IPS-15b (cell line): ENCODE measurements around the gene FAM184A.

Experiments used
- H3K27me3 ChIP-seq: one replicate; pipeline ENCODE4 v1.6.1; 2013; ENCODE audit warnings: low read length; ENCODE audit not compliant: control insufficient read depth, insufficient read depth
- H3K36me3 ChIP-seq: one replicate; pipeline ENCODE4 v1.6.1; 2013; ENCODE audit warnings: low read length; ENCODE audit not compliant: control insufficient read depth, insufficient read depth
- H3K4me1 ChIP-seq: one replicate; pipeline ENCODE4 v1.6.1; 2013; ENCODE audit warnings: mild to moderate bottlenecking, low read length; ENCODE audit not compliant: control insufficient read depth, insufficient read depth
- H3K4me3 ChIP-seq: one replicate; pipeline ENCODE4 v1.5.1; 2013; ENCODE audit warnings: low read depth, low read length
- H3K9ac ChIP-seq: one replicate; pipeline ENCODE4 v1.6.1; 2013; ENCODE audit warnings: low read depth, mild to moderate bottlenecking, low read length
- H3K9me3 ChIP-seq: one replicate; pipeline ENCODE4 v1.6.1; 2013; ENCODE audit warnings: mild to moderate bottlenecking, low read length; ENCODE audit not compliant: control insufficient read depth, insufficient read depth

The FAM184A gene

DNA sequence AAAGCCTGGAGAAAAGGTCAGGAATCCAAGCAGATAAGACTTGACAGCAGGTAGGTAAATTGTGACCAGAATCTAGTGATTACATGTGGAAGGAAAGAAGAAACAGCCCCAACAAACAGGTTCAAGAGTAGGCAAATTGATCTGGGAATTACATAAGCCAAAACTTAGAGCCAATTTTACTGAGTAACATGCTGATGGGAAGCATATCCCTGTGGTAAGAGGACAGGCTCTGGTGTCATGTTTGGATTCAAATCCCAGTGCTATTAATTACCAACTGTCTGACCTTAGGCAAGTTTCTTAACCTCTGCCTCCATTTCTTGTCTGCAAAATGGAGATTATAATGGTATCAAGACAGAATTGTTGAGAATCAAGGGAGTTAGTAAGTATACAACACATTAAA is 163.9 kb downstream of the FAM184A start:
- H3K27me3 ChIP-seq = no peaks in the 10 kb centered on the region
- H3K9me3 ChIP-seq = no peaks in the 10 kb centered on the region
- no peak overlapping the region for H3K4me3 ChIP-seq
- H3K36me3 ChIP-seq = peaks cover 4% of the 10 kb centered on the region
- H3K4me1 ChIP-seq = no peaks in the 10 kb centered on the region
- H3K9ac ChIP-seq = no peak overlapping the region

GRCh38 chr6:118913161-118913560 is 165.3 kb downstream of the FAM184A start:
- no peaks in the 10 kb centered on the region for H3K27me3 ChIP-seq
- no peaks in the 10 kb centered on the region for H3K9me3 ChIP-seq
- no peak overlapping the region for H3K9ac ChIP-seq
- H3K36me3 ChIP-seq = peaks cover 4% of the 10 kb centered on the region
- no peaks in the 10 kb centered on the region for H3K4me1 ChIP-seq
- H3K4me3 ChIP-seq = no peak overlapping the region

DNA sequence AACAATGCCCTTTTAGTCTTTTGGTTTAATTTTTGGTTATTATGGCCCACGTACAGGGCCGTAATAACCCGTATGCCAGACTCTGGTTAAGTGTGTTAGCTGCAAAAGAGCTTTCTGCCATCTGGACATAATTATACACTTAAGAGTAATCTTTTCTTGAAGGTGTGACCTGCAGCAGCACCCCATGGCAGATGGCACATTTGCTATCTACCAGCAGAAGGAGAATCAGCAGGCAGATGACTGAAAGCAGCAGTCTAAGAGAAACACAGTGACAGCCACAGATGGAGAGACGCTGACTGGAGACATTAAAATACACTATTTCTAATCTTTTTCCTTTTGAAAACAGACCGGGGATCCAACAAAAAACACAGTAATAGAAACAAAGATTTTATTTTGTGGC is 165.8 kb downstream of the FAM184A start:
- Histone ChIP-seq H3K27me3 (no peaks in the 10 kb centered on the region), H3K4me1 (no peaks in the 10 kb centered on the region), H3K4me3 (no peak overlapping the region), H3K9me3 (no peaks in the 10 kb centered on the region), H3K36me3 (peaks cover 8% of the 10 kb centered on the region), H3K9ac (no peak overlapping the region)
